ENCODE measurements around the gene CDC45.

- TF ChIP-seq, protein P1, sequence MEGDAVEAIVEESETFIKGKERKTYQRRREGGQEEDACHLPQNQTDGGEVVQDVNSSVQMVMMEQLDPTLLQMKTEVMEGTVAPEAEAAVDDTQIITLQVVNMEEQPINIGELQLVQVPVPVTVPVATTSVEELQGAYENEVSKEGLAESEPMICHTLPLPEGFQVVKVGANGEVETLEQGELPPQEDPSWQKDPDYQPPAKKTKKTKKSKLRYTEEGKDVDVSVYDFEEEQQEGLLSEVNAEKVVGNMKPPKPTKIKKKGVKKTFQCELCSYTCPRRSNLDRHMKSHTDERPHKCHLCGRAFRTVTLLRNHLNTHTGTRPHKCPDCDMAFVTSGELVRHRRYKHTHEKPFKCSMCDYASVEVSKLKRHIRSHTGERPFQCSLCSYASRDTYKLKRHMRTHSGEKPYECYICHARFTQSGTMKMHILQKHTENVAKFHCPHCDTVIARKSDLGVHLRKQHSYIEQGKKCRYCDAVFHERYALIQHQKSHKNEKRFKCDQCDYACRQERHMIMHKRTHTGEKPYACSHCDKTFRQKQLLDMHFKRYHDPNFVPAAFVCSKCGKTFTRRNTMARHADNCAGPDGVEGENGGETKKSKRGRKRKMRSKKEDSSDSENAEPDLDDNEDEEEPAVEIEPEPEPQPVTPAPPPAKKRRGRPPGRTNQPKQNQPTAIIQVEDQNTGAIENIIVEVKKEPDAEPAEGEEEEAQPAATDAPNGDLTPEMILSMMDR (tag by site-specific recombination; IDR thresholded peaks at IDR 0.05): no peak
- TF ChIP-seq ZNF24 (tag by site-specific recombination; IDR thresholded peaks at IDR 0.05) (no peak), ZNF660 (tag by site-specific recombination; IDR thresholded peaks at IDR 0.05) (no peak), ZNF558 (tag by site-specific recombination; IDR thresholded peaks at IDR 0.05) (no peak), ZFP41 (tag by site-specific recombination; IDR thresholded peaks at IDR 0.05; ENCODE audit: borderline replicate concordance) (no peak), ZBTB49 (tag by site-specific recombination; IDR thresholded peaks at IDR 0.05; ENCODE audit: low read depth) (no peak), ZNF561 (tag by site-specific recombination; IDR thresholded peaks at IDR 0.05; ENCODE audit: borderline replicate concordance) (no peak), ZNF701 (tag by site-specific recombination; IDR thresholded peaks at IDR 0.05) (no peak), KLF1 (tag by site-specific recombination; IDR thresholded peaks at IDR 0.05) (no peak)
Observed at GRCh38 chr22:19455033-19455432, 24.7 kb upstream of the CDC45 start.

All from HEK293 (cell line).